MM.1S (cell line): ENCODE data around the gene AP1G2.

Experiments used
- DNase-seq: peaks from one replicate; pipeline ENCODE4 v3.0.0-alpha.2; 2015
- H2AFZ ChIP-seq: fragments of 300-600 bp; sonication (generic); 2 replicates; pipeline ENCODE4 v1.6.0; 2016; ENCODE audit warnings: antibody characterized with exemption, low read length
- H3F3A ChIP-seq: fragments of 300-600 bp; sonication (generic); 2 replicates; pipeline ENCODE4 v1.6.1; 2016; ENCODE audit warnings: mild to moderate bottlenecking, antibody characterized with exemption, low read length, moderate library complexity, mixed read lengths; ENCODE audit not compliant: insufficient read depth
- H3K27ac ChIP-seq: fragments of 300-600 bp; sonication (generic); 2 replicates; pipeline ENCODE4 v1.5.1; 2016; ENCODE audit warnings: mild to moderate bottlenecking, low read length
- H3K27me3 ChIP-seq: fragments of 300-600 bp; sonication (generic); replicated peaks from 2 replicates; pipeline ENCODE4 v1.6.0; 2016; ENCODE audit warnings: low read length; ENCODE audit not compliant: insufficient read depth
- H3K36me3 ChIP-seq: fragments of 300-600 bp; sonication (generic); replicated peaks from 2 replicates; pipeline ENCODE4 v1.6.1; 2016; ENCODE audit warnings: mild to moderate bottlenecking, low read length, mixed read lengths; ENCODE audit not compliant: insufficient read depth
- H3K4me1 ChIP-seq: fragments of 300-600 bp; sonication (generic); 2 replicates; pipeline ENCODE4 v1.6.1; 2016; ENCODE audit warnings: low read length, mixed read lengths
- H3K4me2 ChIP-seq: fragments of 300-600 bp; sonication (generic); 2 replicates; pipeline ENCODE4 v1.6.0; 2016; ENCODE audit warnings: low read depth, low read length
- H3K4me3 ChIP-seq: fragments of 300-600 bp; sonication (generic); 2 replicates; pipeline ENCODE4 v1.5.1; 2016; ENCODE audit warnings: low read length, mixed read lengths
- H3K79me2 ChIP-seq: fragments of 300-600 bp; sonication (generic); 2 replicates; pipeline ENCODE4 v1.6.1; 2016; ENCODE audit warnings: mixed run types, low read length, mixed read lengths
- H3K9ac ChIP-seq: fragments of 300-600 bp; sonication (generic); 2 replicates; pipeline ENCODE4 v1.6.1; 2016; ENCODE audit warnings: low read length, mixed read lengths
- H3K9me2 ChIP-seq: fragments of 300-600 bp; sonication (generic); replicated peaks from 2 replicates; pipeline ENCODE4 v1.6.1; 2016; ENCODE audit warnings: mild to moderate bottlenecking, low read length, mixed read lengths; ENCODE audit not compliant: insufficient read depth
- H3K9me3 ChIP-seq: fragments of 300-600 bp; sonication (generic); replicated peaks from 2 replicates; pipeline ENCODE4 v1.6.1; 2016; ENCODE audit warnings: mild to moderate bottlenecking, low read length, mixed read lengths; ENCODE audit not compliant: insufficient read depth
- H4K20me1 ChIP-seq: fragments of 300-600 bp; sonication (generic); 2 replicates; pipeline ENCODE4 v1.6.1; 2016; ENCODE audit warnings: mild to moderate bottlenecking, low read length, moderate library complexity, mixed read lengths; ENCODE audit not compliant: insufficient read depth
- EZH2 ChIP-seq: fragments of 300-600 bp; sonication (generic); optimal IDR thresholded peaks from 2 replicates; pipeline ENCODE3; 2017; ENCODE audit warnings: low read depth, mild to moderate bottlenecking, antibody characterized with exemption, low read length, mixed read lengths
- EZH2phosphoT487 ChIP-seq: fragments of 300-600 bp; sonication (generic); IDR thresholded peaks from 2 replicates; pipeline ENCODE4 v1.6.1; 2018; ENCODE audit warnings: antibody characterized with exemption, low read length
- TF ChIP-seq, protein P1 (sequence below): fragments of 300-600 bp; sonication (generic); IDR thresholded peaks from 2 replicates; pipeline ENCODE4 v1.5.1; 2016; ENCODE audit warnings: antibody characterized with exemption, low read length, mixed read lengths

Gene AP1G2

DNA sequence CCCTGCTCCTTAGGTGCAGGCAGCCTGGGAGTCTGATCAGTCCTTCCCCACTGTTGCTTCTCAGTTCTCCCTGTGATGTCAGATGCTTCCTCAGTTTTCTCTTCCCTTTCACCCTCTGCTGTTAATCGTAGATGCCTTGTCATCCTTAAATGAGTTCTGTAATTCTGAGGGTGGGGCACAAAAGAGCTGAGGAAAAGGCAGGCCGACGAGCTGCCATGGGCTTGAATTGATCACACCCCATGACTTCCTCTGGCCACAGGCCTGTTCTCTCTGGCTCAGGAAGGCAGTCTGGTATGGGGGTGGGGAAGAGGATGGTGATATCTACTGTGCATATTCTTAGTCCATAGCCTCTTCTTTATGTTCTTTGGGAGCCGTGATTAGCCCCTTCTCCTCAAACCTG is 5.2 kb upstream of the AP1G2 start:
- H3K4me1 ChIP-seq, result no peaks in the 10 kb centered on the region

DNA sequence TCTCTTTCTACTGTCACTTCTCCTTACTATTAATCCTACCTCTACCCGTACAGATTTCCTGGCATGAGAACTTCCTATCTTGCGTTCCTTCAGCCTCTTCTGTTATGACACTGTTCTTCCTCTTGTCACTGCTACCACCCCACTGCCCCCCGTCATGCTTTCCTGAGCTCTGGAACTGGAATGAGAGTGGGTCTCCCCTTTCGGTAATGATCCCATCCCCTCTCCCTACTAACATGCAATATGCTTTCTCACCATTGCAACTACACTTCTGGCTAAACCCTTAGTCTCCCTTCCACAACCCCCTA is 4.9 kb upstream of the AP1G2 start:
- Histone ChIP-seq H3K9ac (no peak overlapping the region), H3F3A (no peaks in the 10 kb centered on the region), H3K79me2 (no peaks in the 10 kb centered on the region), H3K4me1 (no peaks in the 10 kb centered on the region), H4K20me1 (no peaks in the 10 kb centered on the region), H3K36me3 (no peaks in the 10 kb centered on the region), H2AFZ (no peak overlapping the region), H3K4me2 (no peak overlapping the region), H3K27me3 (no peaks in the 10 kb centered on the region), H3K9me3 (no peaks in the 10 kb centered on the region), H3K27ac (no peak overlapping the region), H3K4me3 (no peak overlapping the region), H3K9me2 (no peaks in the 10 kb centered on the region)
- DNase-seq, result no peak
- TF ChIP-seq, protein P1, sequence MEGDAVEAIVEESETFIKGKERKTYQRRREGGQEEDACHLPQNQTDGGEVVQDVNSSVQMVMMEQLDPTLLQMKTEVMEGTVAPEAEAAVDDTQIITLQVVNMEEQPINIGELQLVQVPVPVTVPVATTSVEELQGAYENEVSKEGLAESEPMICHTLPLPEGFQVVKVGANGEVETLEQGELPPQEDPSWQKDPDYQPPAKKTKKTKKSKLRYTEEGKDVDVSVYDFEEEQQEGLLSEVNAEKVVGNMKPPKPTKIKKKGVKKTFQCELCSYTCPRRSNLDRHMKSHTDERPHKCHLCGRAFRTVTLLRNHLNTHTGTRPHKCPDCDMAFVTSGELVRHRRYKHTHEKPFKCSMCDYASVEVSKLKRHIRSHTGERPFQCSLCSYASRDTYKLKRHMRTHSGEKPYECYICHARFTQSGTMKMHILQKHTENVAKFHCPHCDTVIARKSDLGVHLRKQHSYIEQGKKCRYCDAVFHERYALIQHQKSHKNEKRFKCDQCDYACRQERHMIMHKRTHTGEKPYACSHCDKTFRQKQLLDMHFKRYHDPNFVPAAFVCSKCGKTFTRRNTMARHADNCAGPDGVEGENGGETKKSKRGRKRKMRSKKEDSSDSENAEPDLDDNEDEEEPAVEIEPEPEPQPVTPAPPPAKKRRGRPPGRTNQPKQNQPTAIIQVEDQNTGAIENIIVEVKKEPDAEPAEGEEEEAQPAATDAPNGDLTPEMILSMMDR, result no peak
- TF ChIP-seq EZH2phosphoT487 (no peak), EZH2 (no peak)

More for the DNA sequence above, 5.2 kb upstream of the AP1G2 start:
- Histone ChIP-seq H3K79me2 (no peaks in the 10 kb centered on the region), H3F3A (no peaks in the 10 kb centered on the region), H3K27me3 (no peaks in the 10 kb centered on the region), H3K27ac (no peak overlapping the region), H2AFZ (no peak overlapping the region), H3K9ac (no peak overlapping the region), H3K4me2 (no peak overlapping the region), H4K20me1 (no peaks in the 10 kb centered on the region), H3K9me2 (no peaks in the 10 kb centered on the region), H3K9me3 (no peaks in the 10 kb centered on the region), H3K4me3 (no peak overlapping the region), H3K36me3 (no peaks in the 10 kb centered on the region)
- TF ChIP-seq, protein P1, result no peak
- no peak for TF ChIP-seq EZH2phosphoT487
- TF ChIP-seq EZH2, result no peak
- DNase-seq, result no peak

DNA sequence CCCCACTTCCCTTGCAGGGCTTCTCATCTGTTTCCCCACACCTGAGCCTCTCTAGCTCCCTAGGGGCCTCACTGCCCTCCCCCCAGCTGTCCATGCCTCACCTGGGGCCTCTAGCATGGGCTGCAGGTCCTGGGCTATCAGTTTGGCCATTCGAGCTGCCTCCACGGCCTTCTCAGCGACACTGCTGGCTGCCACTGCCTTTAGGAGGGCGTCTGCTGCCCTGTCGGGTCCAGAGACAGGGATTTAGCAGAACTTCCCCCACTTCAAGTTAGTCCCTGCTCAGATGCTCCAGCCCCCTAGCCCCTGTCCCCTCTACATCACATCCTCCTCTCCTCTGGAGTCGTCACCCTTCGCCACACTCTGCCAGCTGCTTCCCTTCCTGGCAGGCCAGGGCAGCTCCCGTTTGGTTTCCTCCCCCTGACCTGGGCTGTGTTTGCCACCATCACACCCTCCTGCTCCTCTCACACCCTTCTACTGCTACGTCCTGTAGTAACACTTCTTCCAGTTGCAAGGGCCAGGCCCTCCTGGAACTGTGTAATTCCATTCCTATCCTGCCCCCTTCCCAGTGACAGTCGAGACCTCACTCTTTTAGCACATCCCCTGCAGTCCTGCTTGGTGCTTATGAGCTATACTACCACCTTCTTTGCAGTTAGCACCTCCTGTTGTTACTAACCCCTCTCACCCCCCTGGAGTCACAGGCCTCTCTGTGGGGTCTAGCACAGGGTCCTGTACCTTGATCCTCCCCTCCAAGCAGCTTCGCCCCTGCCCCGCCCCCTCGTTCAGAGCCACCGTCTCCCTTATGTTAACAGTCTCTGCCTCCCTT is 4.3 kb upstream of the AP1G2 start:
- no peak overlapping the region for H2AFZ ChIP-seq
- no peak overlapping the region for H3K4me3 ChIP-seq
- no peaks in the 10 kb centered on the region for H3K9me3 ChIP-seq
- no peaks in the 10 kb centered on the region for H3K36me3 ChIP-seq
- no peak for DNase-seq
- H3K4me2 ChIP-seq, result no peak overlapping the region
- no peak overlapping the region for H3K27ac ChIP-seq
- H3K9me2 ChIP-seq, result no peaks in the 10 kb centered on the region
- no peak for TF ChIP-seq EZH2phosphoT487
- TF ChIP-seq, protein P1, result no peak
- no peak for TF ChIP-seq EZH2
- H3K9ac ChIP-seq, result no peak overlapping the region
- H3K79me2 ChIP-seq, result 0 out of 2 replicates have a peak, but pooled peaks cover 3% of the 10 kb centered on the region
- H3F3A ChIP-seq, result no peaks in the 10 kb centered on the region
- no peaks in the 10 kb centered on the region for H4K20me1 ChIP-seq
- no peaks in the 10 kb centered on the region for H3K27me3 ChIP-seq
- no peaks in the 10 kb centered on the region for H3K4me1 ChIP-seq
